Tibial nerve (tissue), 4 donors: ENCODE measurements around the gene ZNF474. TPM values are rescaled to one million over a fixed set of nuclear protein-coding genes. Genes with fewer than 3 reads are reported as not detected.

Experiments
- DNase-seq, 2 donors: peaks; one replicate each; pipeline ENCODE4 v3.0.0-alpha.2; 2019; ENCODE audit warnings: low spot score in 2 of 2
- H3K27ac ChIP-seq, 4 donors: fragments of 200-600 bp; sonication (generic) in 3 of 4; one replicate each; pipeline ENCODE4 v1.5.1; 2017 to 2019; ENCODE audit warnings: mild to moderate bottlenecking in 1 of 4
- H3K27me3 ChIP-seq, 2 donors: fragments of 200-600 bp; sonication (generic) in 1 of 2; one replicate each; pipeline versions ENCODE4 v1.5.1 to v1.6.0; 2017 to 2019
- H3K36me3 ChIP-seq, 3 donors: fragments of 200-600 bp; sonication (generic); one replicate each; pipeline ENCODE4 v1.5.1; 2018 to 2019
- H3K4me1 ChIP-seq, 4 donors: fragments of 200-600 bp; sonication (generic) in 3 of 4; one replicate each; pipeline ENCODE4 v1.5.1; 2017 to 2019
- H3K4me3 ChIP-seq, 4 donors: fragments of 200-600 bp; sonication (generic) in 3 of 4; one replicate each; pipeline ENCODE4 v1.5.1; 2017 to 2019; ENCODE audit warnings: mild to moderate bottlenecking in 1 of 4, moderate library complexity in 1 of 4
- H3K9me3 ChIP-seq, 4 donors: fragments of 200-600 bp; sonication (generic) in 3 of 4; one replicate each; pipeline ENCODE4 v1.5.1; 2017 to 2019
- CTCF ChIP-seq, 5 experiments: fragments of 200-600 bp in 3 of 5; fragments of 450-650 bp in 2 of 5; sonication (generic) in 3 of 5; IDR thresholded peaks; one replicate each; pipeline ENCODE4 v1.5.1; 2016 to 2019; ENCODE audit warnings: antibody characterized with exemption in 5 of 5, mild to moderate bottlenecking in 3 of 5, moderate library complexity in 2 of 5
- EP300 ChIP-seq, 2 donors: sonication (generic); formaldehyde crosslinking; IDR thresholded peaks; one replicate each; pipeline ENCODE4 v1.6.1; 2017; ENCODE audit warnings: antibody characterized with exemption in 2 of 2, mild to moderate bottlenecking in 1 of 2
- POLR2A ChIP-seq, 2 donors: fragments of 450-650 bp; IDR thresholded peaks; one replicate each; pipeline ENCODE4 v1.6.1; 2017; ENCODE audit warnings: antibody characterized with exemption in 2 of 2, mild to moderate bottlenecking in 2 of 2, moderate library complexity in 2 of 2
- WGBS, 2 donors: methylation state at CpG; one replicate each; pipeline ENCODE4 v1.1.5; 2018; 5-methylcytosine and 5-hydroxymethylcytosine counted together
- total RNA-seq, 4 donors: library from RNA; depleted of rRNA; stranded (reverse); fragments of >200 nt; gene quantifications; one replicate each; pipeline ENCODE4 v1.1.0, GENCODE V29; 2016

Gene ZNF474
- total RNA-seq, 4 donors from 2014 or later = 1.5 to 1.8 TPM; not detected in 2

DNA sequence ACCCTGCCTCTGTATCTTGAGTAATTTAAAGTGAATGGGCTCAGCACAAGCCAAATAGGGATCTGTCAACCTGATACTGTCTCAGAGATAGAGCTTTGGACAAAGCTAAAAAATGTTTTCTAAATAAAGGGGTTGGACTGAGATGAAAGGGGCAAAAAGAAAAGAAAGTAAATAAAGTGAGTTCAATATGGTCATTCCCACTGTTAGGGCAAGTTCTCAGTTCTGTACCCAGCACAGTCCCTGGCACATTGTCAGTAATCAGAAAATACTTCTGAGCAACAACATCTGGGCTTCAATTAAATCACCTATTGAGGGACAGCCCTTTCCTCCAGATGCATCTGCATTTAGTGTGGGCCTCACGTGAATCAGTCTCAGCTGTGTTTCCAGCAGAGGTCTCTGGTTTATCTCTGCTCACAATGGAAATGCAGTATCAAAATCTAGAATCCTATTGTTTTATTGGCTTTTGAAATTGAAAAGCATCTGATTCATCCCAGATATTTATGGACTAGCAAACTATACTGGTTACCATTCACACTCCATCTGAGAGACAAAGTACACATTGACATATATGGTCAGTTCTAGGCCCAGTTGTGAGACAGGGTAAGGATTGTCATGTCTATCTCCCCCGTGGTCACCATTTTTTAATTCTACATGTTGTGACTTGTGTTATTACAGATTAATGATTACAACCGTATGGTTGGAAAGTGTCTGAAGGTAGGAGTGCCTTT is 35.6 kb downstream of the ZNF474 start:
- Histone ChIP-seq H3K9me3 (no peaks in the 10 kb centered on the region), H3K27me3 (no peaks in the 10 kb centered on the region), H3K4me1 (peaks cover 0 to 14% (median 3%) of the 10 kb centered on the region in 4 donors), H3K36me3 (no peaks in the 10 kb centered on the region), H3K27ac (no peak overlapping the region), H3K4me3 (no peak overlapping the region)
- 78 to 84% methylated on average over 3 of the region's 3 CpGs for WGBS, 2 donors
- DNase-seq = no peak
- no peak for TF ChIP-seq POLR2A (IDR thresholded peaks at IDR 0.05)
- TF ChIP-seq CTCF (IDR thresholded peaks at IDR 0.05) = no peak
- TF ChIP-seq EP300 (IDR thresholded peaks at IDR 0.05) = no peak

DNA sequence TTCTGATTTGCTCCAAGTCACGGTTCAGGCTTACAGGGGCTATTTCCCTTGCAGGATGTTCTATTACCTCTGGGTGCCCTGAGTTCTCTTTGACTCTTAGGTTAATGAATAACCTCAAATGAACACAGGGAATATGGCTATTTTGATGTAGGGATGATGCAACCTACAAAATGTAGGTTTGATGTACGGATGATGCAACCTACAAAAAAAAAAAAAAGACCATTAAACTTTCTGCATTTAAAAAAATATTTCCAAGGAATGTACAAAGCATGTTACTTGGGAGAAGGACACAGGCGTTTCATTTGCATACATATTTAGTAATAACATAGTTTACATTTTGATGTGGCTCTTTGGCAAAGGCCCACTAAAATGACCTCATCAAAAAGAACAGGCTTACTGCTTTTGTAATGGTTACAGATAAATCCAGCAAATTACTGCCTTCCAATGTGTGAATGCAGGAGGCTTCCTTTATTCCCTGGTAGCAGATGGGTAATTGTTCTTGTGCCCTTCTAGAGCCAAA is 36.3 kb downstream of the ZNF474 start:
- no peaks in the 10 kb centered on the region for H3K9me3 ChIP-seq
- 80 to 84% methylated on average over 3 of the region's 3 CpGs for WGBS, 2 donors
- H3K4me3 ChIP-seq = no peak overlapping the region
- no peaks in the 10 kb centered on the region for H3K36me3 ChIP-seq
- no peak overlapping the region for H3K27ac ChIP-seq
- H3K4me1 ChIP-seq = peaks cover 0 to 17% (median 3%) of the 10 kb centered on the region in 4 donors
- TF ChIP-seq POLR2A (IDR thresholded peaks at IDR 0.05) (no peak), CTCF (IDR thresholded peaks at IDR 0.05) (no peak), EP300 (IDR thresholded peaks at IDR 0.05) (no peak)
- H3K27me3 ChIP-seq = no peaks in the 10 kb centered on the region
- DNase-seq = no peak

GRCh38 chr5:122169350-122170103 is 40.2 kb downstream of the ZNF474 start:
- H3K4me3 ChIP-seq = no peak overlapping the region
- H3K4me1 ChIP-seq = peaks cover 0 to 29% (median 2%) of the 10 kb centered on the region in 4 donors
- DNase-seq = no peak
- TF ChIP-seq POLR2A (IDR thresholded peaks at IDR 0.05) = no peak
- TF ChIP-seq CTCF (IDR thresholded peaks at IDR 0.05) = no peak
- no peak for TF ChIP-seq EP300 (IDR thresholded peaks at IDR 0.05)
- no peaks in the 10 kb centered on the region for H3K27me3 ChIP-seq
- WGBS, 2 donors = 97 to 98% methylated on average over 4 of the region's 4 CpGs
- H3K36me3 ChIP-seq = no peaks in the 10 kb centered on the region
- no peak overlapping the region for H3K27ac ChIP-seq
- no peaks in the 10 kb centered on the region for H3K9me3 ChIP-seq

DNA sequence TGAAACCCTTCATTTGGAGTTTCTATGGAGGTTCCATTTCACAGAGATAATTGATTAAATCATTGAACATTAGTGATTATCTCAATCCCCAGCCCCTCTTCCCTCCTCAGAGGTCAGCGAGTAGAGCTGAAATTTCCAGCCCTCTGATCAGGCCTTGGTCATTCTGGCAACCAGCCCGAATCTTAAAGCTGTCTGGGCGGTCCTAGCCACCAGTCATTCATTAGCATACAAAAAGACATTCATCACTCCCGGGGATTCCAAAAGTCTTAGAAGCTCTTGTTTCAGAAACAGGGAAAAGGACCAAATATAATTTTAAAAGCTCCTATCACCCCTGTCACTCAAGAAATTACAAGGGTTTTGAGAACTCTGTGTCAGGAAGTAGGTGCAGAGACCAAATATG is 41.3 kb downstream of the ZNF474 start:
- H3K9me3 ChIP-seq = no peaks in the 10 kb centered on the region
- no peak overlapping the region for H3K27ac ChIP-seq
- H3K4me1 ChIP-seq = peaks cover 0 to 32% (median 2%) of the 10 kb centered on the region in 4 donors
- H3K27me3 ChIP-seq = no peaks in the 10 kb centered on the region
- no peaks in the 10 kb centered on the region for H3K36me3 ChIP-seq
- DNase-seq = no peak
- 34 to 36% methylated on average over 4 of the region's 4 CpGs for WGBS, 2 donors
- TF ChIP-seq CTCF (IDR thresholded peaks at IDR 0.05) = no peak
- TF ChIP-seq EP300 (IDR thresholded peaks at IDR 0.05) = no peak
- TF ChIP-seq POLR2A (IDR thresholded peaks at IDR 0.05) = no peak
- no peak overlapping the region for H3K4me3 ChIP-seq

- WGBS, 2 donors = 59 to 63% methylated on average over 1 of the region's 1 CpG
- no peaks in the 10 kb centered on the region for H3K27me3 ChIP-seq
- H3K27ac ChIP-seq = no peak overlapping the region
- no peak for TF ChIP-seq CTCF (IDR thresholded peaks at IDR 0.05)
- no peak for TF ChIP-seq EP300 (IDR thresholded peaks at IDR 0.05)
- TF ChIP-seq POLR2A (IDR thresholded peaks at IDR 0.05) = no peak
- no peaks in the 10 kb centered on the region for H3K36me3 ChIP-seq
- H3K9me3 ChIP-seq = no peaks in the 10 kb centered on the region
- H3K4me1 ChIP-seq = peaks cover 0 to 33% (median 2%) of the 10 kb centered on the region in 4 donors
- no peak overlapping the region for H3K4me3 ChIP-seq
- DNase-seq = no peak
These were observed 42.9 kb downstream of the ZNF474 start for GRCh38 chr5:122172207-122172606.
